DND-41 (cell line): ENCODE measurements around the gene TRIM69.
"Not testable (repeated sequence)": the region's sequence is repeated elsewhere in the genome, so short reads cannot be mapped to it uniquely, and the experiment has no call there.

Experiments
- ATAC-seq: fragments of 200-7000 bp; cut with Tn5 transposase; 3 replicates; pipeline ENCODE4 v1.9.1; 2021; ENCODE audit warnings: low read depth; ENCODE audit not compliant: insufficient read depth
- DNase-seq: peaks from one replicate; pipeline ENCODE4 v3.0.0-alpha.2; 2020
- H2AFZ ChIP-seq: 2 replicates; pipeline ENCODE4 v1.6.0; 2012; ENCODE audit warnings: low read depth, low read length
- H3K27ac ChIP-seq: 2 replicates; pipeline ENCODE4 v1.5.1; 2012; ENCODE audit warnings: low read length, inconsistent platforms
- H3K27me3 ChIP-seq: fragments of 200-600 bp; sonication (generic); 2 replicates; pipeline ENCODE4 v1.6.0; 2012; ENCODE audit warnings: low read length, mild to moderate bottlenecking, inconsistent platforms; ENCODE audit not compliant: insufficient read depth, poor library complexity
- H3K36me3 ChIP-seq: 2 replicates; pipeline ENCODE4 v1.5.1; 2012; ENCODE audit warnings: low read length, inconsistent platforms; ENCODE audit not compliant: insufficient read depth
- H3K4me1 ChIP-seq: 2 replicates; pipeline ENCODE4 v1.5.1; 2012; ENCODE audit warnings: mild to moderate bottlenecking, low read length; ENCODE audit not compliant: insufficient read depth
- H3K4me2 ChIP-seq: 2 replicates; pipeline ENCODE4 v1.6.0; 2012; ENCODE audit warnings: mild to moderate bottlenecking, moderate library complexity, low read length, inconsistent platforms; ENCODE audit not compliant: insufficient read depth
- H3K4me3 ChIP-seq, 2 experiments: fragments of 200-600 bp in 1 of 2; shearing (Covaris generic) in 1 of 2; 2 replicates each; pipeline ENCODE4 v1.5.1; 2012 to 2016; ENCODE audit warnings: inconsistent platforms in 2 of 2, low read length in 2 of 2, mild to moderate bottlenecking in 2 of 2, low read depth in 1 of 2, moderate library complexity in 1 of 2
- H3K79me2 ChIP-seq: 2 replicates; pipeline ENCODE4 v1.6.0; 2012; ENCODE audit warnings: low read length, inconsistent platforms; ENCODE audit not compliant: insufficient read depth
- H3K9ac ChIP-seq: 2 replicates; pipeline ENCODE4 v1.6.0; 2012; ENCODE audit warnings: low read depth, mild to moderate bottlenecking, inconsistent platforms, low read length, moderate library complexity
- H3K9me3 ChIP-seq: 2 replicates; pipeline ENCODE4 v1.5.1; 2012; ENCODE audit warnings: low read length, moderate library complexity, mild to moderate bottlenecking, inconsistent platforms; ENCODE audit not compliant: insufficient read depth, severe bottlenecking
- H4K20me1 ChIP-seq: 2 replicates; pipeline ENCODE4 v1.6.0; 2012; ENCODE audit warnings: low read length; ENCODE audit not compliant: insufficient read depth
- EZH2 ChIP-seq: IDR thresholded peaks from 3 replicates; pipeline ENCODE4 v1.6.1; 2012; ENCODE audit warnings: borderline replicate concordance, low read depth, mild to moderate bottlenecking, moderate library complexity, low read length, inconsistent platforms; ENCODE audit not compliant: severe bottlenecking
- TF ChIP-seq, protein P1 (sequence below): IDR thresholded peaks from 2 replicates; pipeline ENCODE4 v1.5.1; 2012; ENCODE audit warnings: borderline replicate concordance, low read length, moderate library complexity, mild to moderate bottlenecking; ENCODE audit not compliant: poor library complexity, severe bottlenecking; ENCODE audit errors: extremely low read depth

Gene TRIM69

DNA sequence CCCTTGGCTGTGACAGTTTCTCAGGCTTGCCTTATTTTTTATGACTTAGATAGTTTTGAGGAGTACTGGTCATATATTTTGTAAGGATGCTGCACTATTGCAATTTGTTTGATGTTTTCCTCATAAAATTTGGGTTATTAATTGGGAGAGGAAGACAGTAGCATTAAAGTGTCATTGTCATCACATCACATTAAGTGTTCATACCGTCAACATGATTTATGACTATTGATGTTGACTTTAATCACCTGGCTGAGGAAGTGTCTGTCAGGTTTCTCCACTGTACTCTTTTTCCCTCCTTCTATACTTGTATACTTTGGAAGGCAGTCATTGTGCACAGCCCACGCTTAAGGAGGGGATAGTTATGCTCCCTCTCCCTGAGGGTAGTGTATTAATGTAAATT is 26.9 kb downstream of the TRIM69 start:
- Histone ChIP-seq H3K27me3 (no peaks in the 10 kb centered on the region), H3K4me1 (no peaks in the 10 kb centered on the region), H3K9me3 (no peaks in the 10 kb centered on the region), H2AFZ (no peak overlapping the region), H4K20me1 (no peaks in the 10 kb centered on the region), H3K27ac (no peak overlapping the region), H3K36me3 (no peaks in the 10 kb centered on the region), H3K79me2 (no peaks in the 10 kb centered on the region), H3K4me3 (no peak overlapping the region), H3K4me2 (no peak overlapping the region), H3K9ac (no peak overlapping the region)
- TF ChIP-seq, protein P1, sequence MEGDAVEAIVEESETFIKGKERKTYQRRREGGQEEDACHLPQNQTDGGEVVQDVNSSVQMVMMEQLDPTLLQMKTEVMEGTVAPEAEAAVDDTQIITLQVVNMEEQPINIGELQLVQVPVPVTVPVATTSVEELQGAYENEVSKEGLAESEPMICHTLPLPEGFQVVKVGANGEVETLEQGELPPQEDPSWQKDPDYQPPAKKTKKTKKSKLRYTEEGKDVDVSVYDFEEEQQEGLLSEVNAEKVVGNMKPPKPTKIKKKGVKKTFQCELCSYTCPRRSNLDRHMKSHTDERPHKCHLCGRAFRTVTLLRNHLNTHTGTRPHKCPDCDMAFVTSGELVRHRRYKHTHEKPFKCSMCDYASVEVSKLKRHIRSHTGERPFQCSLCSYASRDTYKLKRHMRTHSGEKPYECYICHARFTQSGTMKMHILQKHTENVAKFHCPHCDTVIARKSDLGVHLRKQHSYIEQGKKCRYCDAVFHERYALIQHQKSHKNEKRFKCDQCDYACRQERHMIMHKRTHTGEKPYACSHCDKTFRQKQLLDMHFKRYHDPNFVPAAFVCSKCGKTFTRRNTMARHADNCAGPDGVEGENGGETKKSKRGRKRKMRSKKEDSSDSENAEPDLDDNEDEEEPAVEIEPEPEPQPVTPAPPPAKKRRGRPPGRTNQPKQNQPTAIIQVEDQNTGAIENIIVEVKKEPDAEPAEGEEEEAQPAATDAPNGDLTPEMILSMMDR = no peak
- TF ChIP-seq EZH2 = no peak
- ATAC-seq = no peak
- no peak for DNase-seq

DNA sequence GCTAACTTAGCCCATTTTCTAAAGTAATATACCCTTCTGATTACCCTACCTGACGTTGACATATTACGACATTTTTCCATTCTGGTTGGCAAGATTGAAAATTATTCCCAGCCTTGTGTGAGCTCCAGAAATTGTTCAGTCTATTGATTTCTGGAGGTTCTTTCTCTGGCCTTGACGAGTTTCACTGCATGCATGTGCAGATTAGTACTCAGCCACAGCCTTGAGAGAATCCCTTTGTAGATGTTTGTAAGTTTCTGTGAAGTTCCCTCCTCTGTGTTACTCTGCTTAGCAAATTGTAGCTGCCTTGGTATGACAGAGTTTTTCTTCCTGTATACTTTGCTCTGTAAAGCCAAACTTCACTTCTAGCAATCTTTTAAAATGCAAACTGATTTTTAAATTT is 27.5 kb downstream of the TRIM69 start:
- H3K4me1 ChIP-seq = no peaks in the 10 kb centered on the region
- TF ChIP-seq EZH2 = no peak
- TF ChIP-seq, protein P1 = no peak
- no peak overlapping the region for H3K4me3 ChIP-seq
- no peak overlapping the region for H3K27ac ChIP-seq
- no peak overlapping the region for H3K4me2 ChIP-seq
- H3K9ac ChIP-seq = no peak overlapping the region
- DNase-seq = no peak
- H3K79me2 ChIP-seq = no peaks in the 10 kb centered on the region
- H3K27me3 ChIP-seq = no peaks in the 10 kb centered on the region
- no peaks in the 10 kb centered on the region for H3K36me3 ChIP-seq
- no peaks in the 10 kb centered on the region for H4K20me1 ChIP-seq
- no peak overlapping the region for H2AFZ ChIP-seq
- H3K9me3 ChIP-seq = no peaks in the 10 kb centered on the region
- no peak for ATAC-seq

DNA sequence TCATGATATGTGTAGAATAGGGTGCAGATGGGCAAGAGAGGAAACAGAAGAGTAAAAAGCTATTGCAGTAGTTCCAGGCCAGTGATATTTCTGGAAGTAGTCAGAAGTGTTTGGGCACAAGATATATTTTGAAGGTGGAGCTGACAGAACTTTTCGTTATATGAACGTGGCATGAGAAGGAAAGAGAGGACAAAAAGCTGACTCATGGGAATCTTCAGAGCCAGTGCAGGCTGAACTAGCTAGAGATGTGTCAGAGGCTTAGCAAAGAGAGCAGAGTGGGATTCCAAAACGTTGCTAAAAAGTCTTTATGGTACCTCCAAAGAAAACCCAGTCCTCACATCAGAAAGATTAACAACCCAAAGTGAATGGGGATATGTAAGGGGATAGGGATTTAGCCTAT is 28.7 kb downstream of the TRIM69 start:
- no peaks in the 10 kb centered on the region for H3K27me3 ChIP-seq
- ATAC-seq (no peak), DNase-seq (no peak)
- no peak overlapping the region for H3K4me3 ChIP-seq
- H3K4me2 ChIP-seq = no peak overlapping the region
- H3K9me3 ChIP-seq = no peaks in the 10 kb centered on the region
- no peak for TF ChIP-seq EZH2
- TF ChIP-seq, protein P1 = no peak
- no peaks in the 10 kb centered on the region for H3K79me2 ChIP-seq
- H3K4me1 ChIP-seq = no peaks in the 10 kb centered on the region
- no peak overlapping the region for H3K27ac ChIP-seq
- no peak overlapping the region for H2AFZ ChIP-seq
- no peaks in the 10 kb centered on the region for H4K20me1 ChIP-seq
- no peaks in the 10 kb centered on the region for H3K36me3 ChIP-seq
- H3K9ac ChIP-seq = no peak overlapping the region

DNA sequence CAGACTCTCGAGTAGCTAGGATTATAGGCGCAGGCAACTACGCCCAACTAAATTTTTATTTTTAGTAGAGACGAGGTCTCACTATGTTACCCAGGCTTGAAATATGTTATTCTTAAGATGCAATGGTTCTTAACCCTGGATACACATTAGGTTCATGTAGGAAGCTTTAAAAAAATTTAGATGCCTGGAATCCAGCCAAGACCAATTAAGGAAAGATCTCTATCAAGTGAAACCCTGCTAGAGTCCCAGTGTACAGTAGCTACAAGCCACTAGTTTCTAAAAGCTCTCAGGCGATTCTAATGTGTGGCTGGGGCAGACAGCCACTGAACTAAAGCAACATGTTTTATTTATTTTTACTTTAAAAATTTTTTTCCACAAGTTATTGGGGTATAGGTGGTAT is 33.2 kb downstream of the TRIM69 start:
- no peak for ATAC-seq
- H3K4me2 ChIP-seq = no peak overlapping the region
- no peak overlapping the region for H2AFZ ChIP-seq
- H3K9me3 ChIP-seq = peaks cover 8% of the 10 kb centered on the region
- H3K36me3 ChIP-seq = no peaks in the 10 kb centered on the region
- H3K9ac ChIP-seq = no peak overlapping the region
- H3K27ac ChIP-seq = no peak overlapping the region
- TF ChIP-seq, protein P1 = no peak
- TF ChIP-seq EZH2 = no peak
- no peaks in the 10 kb centered on the region for H4K20me1 ChIP-seq
- H3K27me3 ChIP-seq = no peaks in the 10 kb centered on the region
- DNase-seq = no peak
- no peaks in the 10 kb centered on the region for H3K79me2 ChIP-seq
- no peak overlapping the region for H3K4me3 ChIP-seq
- no peaks in the 10 kb centered on the region for H3K4me1 ChIP-seq

DNA sequence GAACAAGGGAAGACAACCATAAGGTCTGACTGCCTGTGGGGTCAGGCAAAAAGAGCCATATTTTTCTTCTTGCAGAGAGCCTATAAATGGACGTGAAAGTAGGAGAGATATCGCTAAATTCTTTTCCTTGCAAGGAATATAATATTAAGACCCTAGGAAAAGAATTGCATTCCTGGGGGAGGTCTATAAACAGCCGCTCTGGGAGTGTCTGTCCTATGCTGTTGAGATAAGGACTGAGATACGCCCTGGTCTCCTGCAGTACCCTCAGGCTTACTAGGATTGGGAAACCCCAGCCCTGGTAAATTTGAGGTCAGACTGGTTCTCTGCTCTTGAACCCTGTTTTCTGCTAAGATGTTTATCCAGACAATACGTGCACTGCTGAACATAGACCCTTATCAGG is 34.4 kb downstream of the TRIM69 start:
- H4K20me1 ChIP-seq, H3K36me3 ChIP-seq, H3K27ac ChIP-seq, H3K4me2 ChIP-seq, H2AFZ ChIP-seq, H3K4me1 ChIP-seq, H3K4me3 ChIP-seq, H3K79me2 ChIP-seq, ATAC-seq, H3K9me3 ChIP-seq, H3K9ac ChIP-seq, H3K27me3 ChIP-seq: not testable (repeated sequence)
- peak; percentile 19 for DNase-seq
